Activated T-helper 2 cell treated with anti-CD3 and anti-CD28 coated beads, Interferon-gamma antibody, Interleukin-2, Interleukin-4, amounts not matched to agents 10 μg/mL and 5 μg/mL and 100 μg/mL, durations not matched to agents 14 hours and 24 hours and 36 hours (primary cell): ENCODE measurements around the gene FGFR3. TPM values are rescaled to one million over a fixed set of nuclear protein-coding genes. Genes with fewer than 3 reads are reported as not detected.

Experiments used
- DNase-seq: peaks from one replicate; pipeline ENCODE4 v3.0.0; 2021; ENCODE audit warnings: low spot score
- H3K27ac Mint-ChIP-seq: one replicate; pipeline ENCODE4 v1.8.0; 2021; ENCODE audit warnings: mixed read lengths
- H3K27me3 Mint-ChIP-seq: one replicate; pipeline ENCODE4 v1.8.0; 2021; ENCODE audit warnings: low read depth, mixed read lengths
- H3K36me3 Mint-ChIP-seq: one replicate; pipeline ENCODE4 v1.8.0; 2021; ENCODE audit warnings: low read depth, mixed read lengths
- H3K4me1 Mint-ChIP-seq: one replicate; pipeline ENCODE4 v1.8.0; 2021; ENCODE audit warnings: low read depth, mixed read lengths
- H3K4me3 Mint-ChIP-seq: one replicate; pipeline ENCODE4 v1.8.0; 2021; ENCODE audit warnings: low read depth, mild to moderate bottlenecking, moderate library complexity, mixed read lengths
- H3K9me3 Mint-ChIP-seq: one replicate; pipeline ENCODE4 v1.8.0; 2021; ENCODE audit warnings: mixed read lengths
- intact Hi-C: fragments of 100-400 bp; cut with micrococcal nuclease; formaldehyde crosslinking; loops from one replicate; pipeline ENCODE4 v1.15.1; 2023
- total RNA-seq: library from RNA; stranded (reverse); gene quantifications from 2 replicates; pipeline ENCODE4 v1.2.3, GENCODE V29; 2022

The FGFR3 gene
- total RNA-seq, 1 donor from 2014 or later = 0.80 TPM

GRCh38 chr4:1815997-1816860, 23.1 kb downstream of the FGFR3 start:
- H3K4me1 Mint-ChIP-seq = no peaks in the 10 kb centered on the region

GRCh38 chr4:1819284-1819683, 26.2 kb downstream of the FGFR3 start:
- no peaks in the 10 kb centered on the region for H3K27me3 Mint-ChIP-seq
- no peaks in the 10 kb centered on the region for H3K9me3 Mint-ChIP-seq
- H3K4me1 Mint-ChIP-seq = no peaks in the 10 kb centered on the region
- intact Hi-C loops = no loop called here
- H3K36me3 Mint-ChIP-seq = peaks cover 57% of the 10 kb centered on the region
- no peak for DNase-seq
- H3K27ac Mint-ChIP-seq = no peak overlapping the region
- H3K4me3 Mint-ChIP-seq = no peak overlapping the region

More at GRCh38 chr4:1815997-1816860, 23.1 kb downstream of the FGFR3 start:
- H3K9me3 Mint-ChIP-seq = no peaks in the 10 kb centered on the region
- intact Hi-C loops = no loop called here
- no peak overlapping the region for H3K4me3 Mint-ChIP-seq
- DNase-seq = no peak
- no peaks in the 10 kb centered on the region for H3K27me3 Mint-ChIP-seq
- peaks cover 39% of the 10 kb centered on the region for H3K36me3 Mint-ChIP-seq
- no peak overlapping the region for H3K27ac Mint-ChIP-seq

- H3K9me3 Mint-ChIP-seq = no peaks in the 10 kb centered on the region
- H3K27me3 Mint-ChIP-seq = no peaks in the 10 kb centered on the region
- intact Hi-C loops = no loop called here
- no peak overlapping the region for H3K4me3 Mint-ChIP-seq
- no peak for DNase-seq
- no peak overlapping the region for H3K27ac Mint-ChIP-seq
- H3K4me1 Mint-ChIP-seq = no peaks in the 10 kb centered on the region
- H3K36me3 Mint-ChIP-seq = peaks cover 57% of the 10 kb centered on the region
Observed at GRCh38 chr4:1819816-1820215, 26.7 kb downstream of the FGFR3 start.

- Mint-ChIP-seq H3K9me3 (no peaks in the 10 kb centered on the region), H3K36me3 (peaks cover 59% of the 10 kb centered on the region), H3K4me1 (no peaks in the 10 kb centered on the region), H3K4me3 (no peak overlapping the region), H3K27ac (no peak overlapping the region), H3K27me3 (no peaks in the 10 kb centered on the region)
- intact Hi-C loops = no loop called here
- DNase-seq = no peak
Observed at GRCh38 chr4:1821679-1822567, 28.8 kb downstream of the FGFR3 start.

GRCh38 chr4:1822568-1823544, 29.8 kb downstream of the FGFR3 start:
- H3K27me3 Mint-ChIP-seq = no peaks in the 10 kb centered on the region
- DNase-seq = no peak
- peaks cover 56% of the 10 kb centered on the region for H3K36me3 Mint-ChIP-seq
- H3K4me1 Mint-ChIP-seq = no peaks in the 10 kb centered on the region
- intact Hi-C loops = no loop called here
- no peak overlapping the region for H3K27ac Mint-ChIP-seq
- H3K9me3 Mint-ChIP-seq = no peaks in the 10 kb centered on the region
- H3K4me3 Mint-ChIP-seq = no peak overlapping the region

- intact Hi-C loops = no loop called here
- Mint-ChIP-seq H3K27ac (no peak overlapping the region), H3K4me3 (no peak overlapping the region), H3K9me3 (no peaks in the 10 kb centered on the region), H3K27me3 (no peaks in the 10 kb centered on the region), H3K4me1 (no peaks in the 10 kb centered on the region), H3K36me3 (peaks cover 53% of the 10 kb centered on the region)
- no peak for DNase-seq
Observed at GRCh38 chr4:1823545-1823932, 30.4 kb downstream of the FGFR3 start.

- Mint-ChIP-seq H3K36me3 (peaks cover 50% of the 10 kb centered on the region), H3K27ac (no peak overlapping the region), H3K9me3 (no peaks in the 10 kb centered on the region), H3K27me3 (no peaks in the 10 kb centered on the region), H3K4me3 (no peak overlapping the region), H3K4me1 (no peaks in the 10 kb centered on the region)
- no peak for DNase-seq
- intact Hi-C loops = no loop called here
Observed at GRCh38 chr4:1824746-1825145, 31.7 kb downstream of the FGFR3 start.

GRCh38 chr4:1825326-1825725, 32.2 kb downstream of the FGFR3 start:
- H3K4me1 Mint-ChIP-seq = no peaks in the 10 kb centered on the region
- DNase-seq = no peak
- H3K4me3 Mint-ChIP-seq = no peak overlapping the region
- no peak overlapping the region for H3K27ac Mint-ChIP-seq
- intact Hi-C loops = no loop called here
- H3K9me3 Mint-ChIP-seq = no peaks in the 10 kb centered on the region
- H3K36me3 Mint-ChIP-seq = peaks cover 51% of the 10 kb centered on the region
- H3K27me3 Mint-ChIP-seq = no peaks in the 10 kb centered on the region

GRCh38 chr4:1826531-1827350, 33.6 kb downstream of the FGFR3 start:
- no peak overlapping the region for H3K4me3 Mint-ChIP-seq

GRCh38 chr4:1830234-1830633, 37.1 kb downstream of the FGFR3 start:
- Mint-ChIP-seq H3K36me3 (peaks cover 48% of the 10 kb centered on the region), H3K4me3 (no peak overlapping the region), H3K27me3 (no peaks in the 10 kb centered on the region), H3K27ac (no peak overlapping the region), H3K9me3 (no peaks in the 10 kb centered on the region), H3K4me1 (peaks cover 12% of the 10 kb centered on the region)
- intact Hi-C loops = no loop called here
- DNase-seq = no peak

More at GRCh38 chr4:1826531-1827350, 33.6 kb downstream of the FGFR3 start:
- H3K4me1 Mint-ChIP-seq = peaks cover 8% of the 10 kb centered on the region
- H3K27ac Mint-ChIP-seq = no peak overlapping the region
- H3K27me3 Mint-ChIP-seq = no peaks in the 10 kb centered on the region
- intact Hi-C loops = no loop called here
- no peaks in the 10 kb centered on the region for H3K9me3 Mint-ChIP-seq
- H3K36me3 Mint-ChIP-seq = peaks cover 59% of the 10 kb centered on the region
- no peak for DNase-seq

- H3K9me3 Mint-ChIP-seq = no peaks in the 10 kb centered on the region
- H3K4me3 Mint-ChIP-seq = no peak overlapping the region
- no peak for DNase-seq
- H3K27ac Mint-ChIP-seq = peak overlapping the region; percentile 51
- H3K4me1 Mint-ChIP-seq = peaks cover 12% of the 10 kb centered on the region
- no peaks in the 10 kb centered on the region for H3K27me3 Mint-ChIP-seq
- intact Hi-C loops = no loop called here
- H3K36me3 Mint-ChIP-seq = peaks cover 53% of the 10 kb centered on the region
Observed at GRCh38 chr4:1830642-1831228, 37.6 kb downstream of the FGFR3 start.
